ENCODE measurements around the gene SF3A2.

SF3A2 gene

GRCh38 chr19:2208975-2209374, 27.6 kb upstream of the SF3A2 start:
- no peak for DNase-seq

GRCh38 chr19:2209408-2209807, 27.2 kb upstream of the SF3A2 start:
- no peak for DNase-seq

DNA sequence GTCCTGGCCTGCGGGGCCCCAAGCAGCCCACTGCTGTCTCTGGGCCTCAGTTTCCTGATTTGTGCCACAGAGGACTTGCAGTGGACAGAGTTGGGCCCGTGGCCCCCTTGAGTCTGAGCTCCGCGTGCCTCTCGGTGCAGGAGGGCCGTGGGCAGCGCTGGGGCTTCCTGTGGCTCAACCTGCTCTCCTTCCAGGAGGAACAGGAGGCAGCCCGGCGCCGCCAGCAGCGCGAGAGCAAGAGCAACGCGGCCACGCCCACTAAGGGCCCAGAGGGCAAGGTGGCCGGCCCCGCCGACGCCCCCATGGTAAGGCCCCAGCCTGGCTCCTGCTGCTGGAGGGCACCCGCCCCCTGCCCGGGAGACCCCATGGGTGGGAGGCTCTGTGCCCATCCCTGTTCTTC, 26.4 kb upstream of the SF3A2 start:
- DNase-seq, result no peak

- DNase-seq, result no peak
Observed at GRCh38 chr19:2210987-2211740, 25.5 kb upstream of the SF3A2 start.

DNA sequence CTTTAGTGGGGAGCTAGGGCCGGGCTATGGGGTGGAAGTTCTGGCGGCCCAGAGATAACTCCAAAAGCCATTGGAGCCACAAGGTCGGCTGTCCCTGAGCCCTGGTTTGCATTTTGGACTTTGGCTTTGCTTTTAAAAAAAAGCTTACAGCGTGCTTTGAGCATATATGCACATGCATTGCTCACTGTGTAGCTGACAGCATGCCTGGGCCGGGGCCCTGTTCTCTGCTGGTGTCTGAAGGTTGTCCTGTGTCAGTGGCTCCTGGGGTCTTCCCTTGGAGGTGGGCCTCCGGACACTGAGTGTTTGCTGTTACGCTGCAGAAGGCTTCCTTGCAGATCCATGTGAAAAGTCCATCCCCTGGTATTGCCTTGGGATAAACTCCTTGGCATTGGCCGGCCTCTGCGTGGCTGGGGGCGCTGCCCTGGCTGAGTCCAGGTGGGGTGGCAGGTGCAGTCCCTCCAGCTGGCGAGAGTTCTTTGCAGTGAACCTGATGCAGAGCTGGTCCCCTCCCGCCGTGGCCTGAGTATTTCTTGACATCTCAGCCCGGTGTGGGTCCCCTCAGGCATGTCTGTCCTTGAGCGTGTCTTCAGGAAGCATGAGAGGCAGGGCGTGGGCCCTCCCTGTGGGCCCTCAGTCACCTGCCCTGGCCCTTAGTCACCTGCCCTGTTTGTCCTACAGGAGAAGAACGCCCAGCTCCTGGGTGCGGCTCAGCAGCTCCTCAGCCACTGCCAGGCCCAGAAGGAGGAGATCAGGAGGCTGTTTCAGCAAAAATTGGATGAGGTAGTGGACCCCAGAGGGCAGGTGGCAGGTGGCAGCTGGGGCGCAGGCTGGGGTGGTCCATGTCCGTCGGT, 23.5 kb upstream of the SF3A2 start:
- no peak for DNase-seq

DNA sequence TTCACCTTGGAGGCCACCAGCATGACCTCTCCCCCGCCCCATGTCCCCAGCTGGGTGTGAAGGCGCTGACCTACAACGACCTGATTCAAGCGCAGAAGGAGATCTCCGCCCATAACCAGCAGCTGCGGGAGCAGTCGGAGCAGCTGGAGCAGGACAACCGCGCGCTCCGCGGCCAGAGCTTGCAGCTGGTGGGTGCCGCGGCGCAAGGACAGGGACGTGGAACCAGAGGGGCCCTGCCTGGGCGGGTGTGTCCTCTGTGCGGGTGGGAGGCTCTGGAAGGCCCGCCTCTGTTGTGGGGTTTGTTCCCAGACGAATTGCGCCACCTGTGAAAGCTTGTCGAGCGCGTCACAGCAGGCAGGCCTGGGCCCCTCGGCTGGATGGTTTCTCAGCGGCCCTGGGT, 22.8 kb upstream of the SF3A2 start:
- no peak for DNase-seq

DNA sequence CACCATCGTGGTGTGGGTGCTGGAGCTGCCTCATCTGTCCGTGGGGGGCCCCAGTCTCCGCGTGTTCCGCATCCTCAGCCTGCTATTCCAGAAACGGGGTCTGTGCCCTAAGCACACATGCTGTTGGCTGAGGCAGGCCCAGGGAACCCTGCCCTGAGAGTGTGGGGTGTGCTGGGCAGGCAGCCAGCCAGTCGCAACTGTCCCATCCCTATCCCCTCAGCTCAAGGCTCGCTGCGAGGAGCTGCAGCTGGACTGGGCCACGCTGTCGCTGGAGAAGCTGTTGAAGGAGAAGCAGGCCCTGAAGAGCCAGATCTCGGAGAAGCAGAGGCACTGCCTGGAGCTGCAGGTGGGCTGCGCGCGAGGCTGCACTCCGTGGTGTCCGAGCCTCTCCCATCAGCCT, 22.4 kb upstream of the SF3A2 start:
- DNase-seq, result no peak

DNA sequence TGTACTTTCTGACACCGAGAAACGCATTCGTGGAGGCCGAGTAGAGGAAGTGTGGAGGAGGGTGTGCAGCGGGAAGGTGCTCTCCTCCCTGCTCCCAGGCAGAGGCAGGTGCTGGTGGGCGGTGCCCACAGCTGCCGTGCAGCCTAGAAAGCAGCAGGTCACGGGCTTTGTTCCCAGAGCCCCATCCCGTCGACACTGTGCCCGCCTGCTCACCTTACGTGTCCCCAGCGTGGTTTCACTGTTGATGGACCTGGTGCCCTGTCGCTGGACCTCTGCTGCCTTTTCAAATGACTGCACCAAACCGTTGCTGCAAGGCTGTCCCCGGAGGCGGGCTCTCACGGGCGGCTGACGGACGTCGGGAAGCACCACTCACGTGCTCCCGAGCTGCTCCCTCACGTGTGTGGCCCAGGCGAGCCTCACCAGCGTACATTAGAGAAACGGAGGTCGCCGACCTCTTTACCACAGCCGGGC, 21.3 kb upstream of the SF3A2 start:
- DNase-seq, result no peak

DNA sequence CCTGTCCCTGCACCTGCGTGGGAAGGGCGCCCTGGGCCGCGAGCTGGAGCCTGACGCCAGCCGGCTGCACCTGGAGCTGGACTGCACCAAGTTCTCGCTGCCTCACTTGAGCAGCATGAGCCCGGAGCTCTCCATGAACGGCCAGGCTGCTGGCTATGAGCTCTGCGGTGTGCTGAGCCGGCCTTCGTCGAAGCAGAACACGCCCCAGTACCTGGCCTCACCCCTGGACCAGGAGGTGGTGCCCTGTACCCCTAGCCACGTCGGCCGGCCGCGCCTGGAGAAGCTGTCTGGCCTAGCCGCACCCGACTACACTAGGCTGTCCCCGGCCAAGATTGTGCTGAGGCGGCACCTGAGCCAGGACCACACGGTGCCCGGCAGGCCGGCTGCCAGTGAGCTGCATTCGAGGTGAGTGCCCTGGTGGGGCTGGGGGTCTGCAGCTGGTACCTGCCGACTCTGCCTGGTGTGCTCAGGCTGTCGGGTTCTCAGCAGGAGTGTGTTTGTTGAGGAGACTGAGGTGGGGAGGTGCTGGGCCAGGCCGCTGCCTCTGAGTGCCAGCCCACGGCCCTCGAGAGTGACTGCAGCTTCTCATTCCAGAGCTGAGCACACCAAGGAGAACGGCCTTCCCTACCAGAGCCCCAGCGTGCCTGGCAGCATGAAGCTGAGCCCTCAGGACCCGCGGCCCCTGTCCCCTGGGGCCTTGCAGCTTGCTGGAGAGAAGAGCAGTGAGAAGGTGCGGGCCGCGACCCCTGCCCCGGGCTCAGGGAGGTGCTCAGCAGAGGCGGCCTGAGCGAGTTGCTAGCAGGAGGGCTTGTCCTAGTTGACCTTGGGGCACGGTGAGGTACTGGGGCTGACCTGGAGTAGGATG, 20.0 kb upstream of the SF3A2 start:
- DNase-seq, result no peak

DNA sequence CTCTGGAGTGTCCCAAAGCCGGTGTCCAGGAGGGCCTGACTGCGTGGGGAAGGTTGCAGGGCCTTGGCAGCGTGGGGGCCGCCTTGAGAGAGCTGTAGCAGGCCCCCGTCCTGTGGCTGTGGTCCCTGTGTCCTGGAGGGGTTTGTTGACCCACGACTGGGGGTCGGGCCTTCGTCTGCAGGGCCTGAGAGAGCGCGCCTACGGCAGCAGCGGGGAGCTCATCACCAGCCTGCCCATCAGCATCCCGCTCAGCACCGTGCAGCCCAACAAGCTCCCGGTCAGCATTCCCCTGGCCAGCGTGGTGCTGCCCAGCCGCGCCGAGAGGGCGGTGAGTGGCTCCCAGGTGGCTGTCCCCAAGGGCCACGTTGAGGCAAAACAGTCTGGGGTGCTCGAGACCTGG, 19.0 kb upstream of the SF3A2 start:
- no peak for DNase-seq

DNA sequence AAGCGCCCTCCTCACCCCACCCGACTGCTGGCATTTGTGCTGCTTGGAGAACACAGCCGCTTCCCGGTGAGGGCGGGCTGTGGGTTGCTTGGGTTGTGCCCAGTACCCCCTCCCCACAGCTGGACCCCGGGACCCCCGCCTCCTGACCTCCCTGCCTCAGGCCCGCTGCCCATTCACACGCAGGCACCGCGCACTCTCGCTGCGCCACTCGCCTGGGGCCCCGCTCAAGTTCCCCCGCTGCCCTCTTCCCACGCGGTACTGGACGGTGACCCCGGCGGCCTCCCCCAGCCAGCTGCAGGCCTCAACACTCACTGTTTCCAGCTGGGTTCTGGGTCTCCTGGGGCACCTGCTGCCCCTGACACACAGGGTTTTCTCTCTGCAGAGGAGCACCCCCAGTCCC, 16.9 kb upstream of the SF3A2 start:
- DNase-seq, result no peak

GRCh38 chr19:2221250-2221831, 15.3 kb upstream of the SF3A2 start:
- DNase-seq, result no peak

DNA sequence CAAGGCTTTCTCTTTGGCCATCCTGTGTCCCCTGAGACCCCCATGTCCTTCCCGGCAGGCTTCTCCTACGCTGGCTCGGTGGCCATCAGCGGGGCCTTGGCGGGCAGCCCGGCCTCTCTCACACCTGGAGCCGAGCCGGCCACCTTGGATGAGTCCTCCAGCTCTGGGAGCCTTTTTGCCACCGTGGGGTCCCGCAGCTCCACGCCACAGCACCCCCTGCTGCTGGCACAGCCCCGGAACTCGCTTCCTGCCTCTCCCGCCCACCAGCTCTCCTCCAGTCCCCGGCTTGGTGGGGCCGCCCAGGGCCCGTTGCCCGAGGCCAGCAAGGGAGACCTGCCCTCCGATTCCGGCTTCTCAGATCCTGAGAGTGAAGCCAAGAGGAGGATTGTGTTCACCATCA, 14.7 kb upstream of the SF3A2 start:
- no peak for DNase-seq

DNA sequence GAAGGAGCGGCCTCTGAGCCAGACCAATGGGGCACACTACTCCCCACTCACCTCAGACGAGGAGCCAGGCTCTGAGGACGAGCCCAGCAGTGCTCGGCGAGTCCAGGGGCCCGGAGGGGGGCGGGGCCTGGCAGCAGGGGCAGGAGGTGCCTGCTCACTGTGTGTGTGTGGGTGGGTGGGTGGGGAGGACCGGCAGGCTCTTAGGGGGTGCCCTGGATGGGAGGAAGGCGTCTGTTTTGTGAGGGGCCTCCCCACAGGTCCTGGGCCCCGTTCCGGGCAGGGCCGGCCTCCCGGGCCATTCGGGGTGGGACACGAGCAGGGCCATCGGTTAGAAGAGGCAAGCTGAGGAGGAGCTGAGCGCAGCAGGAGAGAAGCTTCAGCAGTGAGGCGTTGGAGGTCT, 13.2 kb upstream of the SF3A2 start:
- no peak for DNase-seq

DNA sequence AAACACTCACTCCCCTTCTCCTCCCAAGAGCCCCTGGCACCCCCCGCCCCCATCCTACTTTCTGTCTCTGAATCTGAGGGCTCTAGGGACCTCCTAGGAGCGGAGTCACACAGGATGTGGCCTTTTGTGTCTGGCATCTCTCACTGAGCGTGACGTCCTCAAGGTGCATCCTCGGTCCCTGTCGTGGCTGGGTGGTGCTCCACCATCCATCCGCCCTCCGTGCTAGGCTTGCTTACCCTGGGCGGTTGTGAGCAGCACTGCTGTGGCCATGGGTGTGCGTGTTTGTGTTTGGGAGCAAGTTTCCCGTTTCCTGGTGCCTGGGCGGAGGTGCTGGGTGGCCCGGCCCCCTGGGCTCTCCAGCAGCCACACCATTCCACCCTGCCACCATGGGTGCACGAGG, 12.7 kb upstream of the SF3A2 start:
- no peak for DNase-seq

- DNase-seq, result no peak
Observed at GRCh38 chr19:2224754-2225349, 11.8 kb upstream of the SF3A2 start.

DNA sequence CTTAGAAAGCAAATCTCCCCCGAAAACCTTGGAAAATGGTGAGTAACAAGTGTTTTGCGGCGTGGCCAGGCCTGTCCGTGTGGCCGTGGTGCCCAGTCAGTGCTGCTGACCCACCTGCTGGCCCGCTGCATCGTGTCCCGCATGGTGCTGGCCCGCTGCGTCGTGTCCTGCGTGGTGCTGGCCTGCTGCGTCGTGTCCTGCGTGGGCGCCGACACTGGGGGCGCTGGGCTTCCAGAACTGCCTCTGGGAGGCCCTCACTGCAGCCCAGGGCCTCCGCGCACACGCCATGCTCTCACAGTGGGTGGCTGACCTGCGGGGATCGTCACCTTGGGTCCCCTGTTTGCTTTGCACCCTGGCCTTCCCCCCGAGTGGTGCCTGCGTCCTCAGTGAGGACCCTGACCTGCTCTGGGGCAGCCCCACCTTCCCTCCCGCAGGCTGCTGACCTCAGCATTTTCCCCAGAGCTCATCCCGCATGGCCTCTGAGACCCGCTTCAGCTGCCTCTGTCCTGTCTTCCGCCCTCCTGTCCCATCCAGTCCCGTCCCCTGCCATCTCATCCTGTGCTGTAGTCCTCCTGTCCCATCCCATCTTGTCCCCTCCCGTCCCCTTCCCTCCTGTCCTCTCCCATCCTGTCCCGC, 11.1 kb upstream of the SF3A2 start:
- no peak for DNase-seq

DNA sequence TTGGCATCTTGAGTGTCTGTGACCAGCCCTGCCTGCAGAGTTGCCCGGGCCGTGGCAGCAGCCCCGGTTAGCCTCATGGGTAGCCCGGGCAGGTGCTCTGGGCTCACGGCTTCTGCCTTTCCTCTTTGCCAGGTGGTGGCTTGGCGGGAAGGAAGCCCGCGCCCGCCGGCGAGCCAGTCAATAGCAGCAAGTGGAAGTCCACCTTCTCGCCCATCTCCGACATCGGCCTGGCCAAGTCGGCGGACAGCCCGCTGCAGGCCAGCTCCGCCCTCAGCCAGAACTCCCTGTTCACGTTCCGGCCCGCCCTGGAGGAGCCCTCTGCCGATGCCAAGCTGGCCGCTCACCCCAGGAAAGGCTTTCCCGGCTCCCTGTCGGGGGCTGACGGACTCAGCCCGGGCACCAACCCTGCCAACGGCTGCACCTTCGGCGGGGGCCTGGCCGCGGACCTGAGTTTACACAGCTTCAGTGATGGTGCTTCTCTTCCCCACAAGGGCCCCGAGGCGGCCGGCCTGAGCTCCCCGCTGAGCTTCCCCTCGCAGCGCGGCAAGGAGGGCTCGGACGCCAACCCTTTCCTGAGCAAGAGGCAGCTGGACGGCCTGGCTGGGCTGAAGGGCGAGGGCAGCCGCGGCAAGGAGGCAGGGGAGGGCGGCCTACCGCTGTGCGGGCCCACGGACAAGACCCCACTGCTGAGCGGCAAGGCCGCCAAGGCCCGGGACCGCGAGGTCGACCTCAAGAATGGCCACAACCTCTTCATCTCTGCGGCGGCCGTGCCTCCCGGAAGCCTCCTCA, 10.4 kb upstream of the SF3A2 start:
- no peak for DNase-seq

DNA sequence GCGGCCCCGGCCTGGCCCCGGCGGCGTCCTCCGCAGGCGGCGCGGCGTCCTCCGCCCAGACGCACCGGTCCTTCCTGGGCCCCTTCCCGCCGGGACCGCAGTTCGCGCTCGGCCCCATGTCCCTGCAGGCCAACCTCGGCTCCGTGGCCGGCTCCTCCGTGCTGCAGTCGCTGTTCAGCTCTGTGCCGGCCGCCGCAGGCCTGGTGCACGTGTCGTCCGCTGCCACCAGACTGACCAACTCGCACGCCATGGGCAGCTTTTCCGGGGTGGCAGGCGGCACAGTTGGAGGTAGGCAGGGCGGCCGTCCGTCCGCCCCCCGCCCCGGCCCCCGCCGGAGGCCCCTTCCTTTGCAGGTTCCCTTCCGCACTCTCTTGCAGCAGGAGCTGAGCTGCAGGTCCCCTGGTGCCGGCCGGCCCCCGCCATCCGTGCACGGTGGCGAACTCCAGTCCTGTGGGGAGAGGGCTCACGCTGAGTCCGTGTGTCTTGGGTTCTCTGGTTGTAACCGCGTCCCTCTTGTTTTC, 9.7 kb upstream of the SF3A2 start:
- DNase-seq, result no peak

- peak; percentile 70 for DNase-seq
Observed at GRCh38 chr19:2227415-2228156, 9.0 kb upstream of the SF3A2 start.
